WTC11 (cell line): ENCODE data around the gene BICD1. TPM values are rescaled to one million over a fixed set of nuclear protein-coding genes. Genes with fewer than 3 reads are reported as not detected.

Experiments
- ATAC-seq: fragments of 200-7000 bp; cut with Tn5 transposase; 2 replicates; pipeline ENCODE4 v1.10.0; 2021; ENCODE audit warnings: mild to moderate bottlenecking, moderate library complexity
- CTCF ChIA-PET: fragments of 300-600 bp; sonication (Branson Sonifier 250); formaldehyde crosslinking; loops from one replicate; lab custom pipeline; 2021; ENCODE audit warnings: antibody characterized with exemption; lab: Charles Lee
- POLR2A ChIA-PET: fragments of 350-600 bp; sonication (Branson Sonifier 250); formaldehyde crosslinking; loops from one replicate; lab custom pipeline; 2021; ENCODE audit warnings: antibody characterized with exemption; lab: Charles Lee
- DNase-seq: peaks from one replicate; pipeline ENCODE4 v3.0.0; 2021; ENCODE audit warnings: low spot score
- H3K27ac Mint-ChIP-seq: 2 replicates; pipeline ENCODE4 v1.8.0; 2021; ENCODE audit warnings: mixed read lengths
- H3K27me3 Mint-ChIP-seq: 2 replicates; pipeline ENCODE4 v1.8.0; 2021; ENCODE audit warnings: low read depth, mild to moderate bottlenecking, moderate library complexity, mixed read lengths
- H3K36me3 Mint-ChIP-seq: 2 replicates; pipeline ENCODE4 v1.8.0; 2021; ENCODE audit warnings: mixed read lengths
- H3K4me1 Mint-ChIP-seq: 2 replicates; pipeline ENCODE4 v1.8.0; 2022; ENCODE audit warnings: mixed read lengths
- H3K4me3 Mint-ChIP-seq: 2 replicates; pipeline ENCODE4 v1.8.0; 2021; ENCODE audit warnings: mild to moderate bottlenecking, moderate library complexity, mixed read lengths
- H3K9me3 Mint-ChIP-seq: 2 replicates; pipeline ENCODE4 v1.8.0; 2021; ENCODE audit warnings: mixed read lengths
- CBFB ChIP-seq: sonication (generic); formaldehyde crosslinking; IDR thresholded peaks from 2 replicates; pipeline ENCODE4 v1.8.1; 2022; ENCODE audit warnings: mild to moderate bottlenecking, low read depth, missing genetic modification reagents
- ELF4 ChIP-seq: sonication (generic); formaldehyde crosslinking; IDR thresholded peaks from 2 replicates; pipeline ENCODE4 v1.8.1; 2022; ENCODE audit warnings: low read depth, mild to moderate bottlenecking, moderate library complexity, missing genetic modification reagents
- GABPB1 ChIP-seq: sonication (generic); formaldehyde crosslinking; IDR thresholded peaks from 2 replicates; pipeline ENCODE4 v1.8.1; 2023; ENCODE audit warnings: mild to moderate bottlenecking, missing genetic modification reagents
- NR1H2 ChIP-seq: sonication (generic); formaldehyde crosslinking; IDR thresholded peaks from 2 replicates; pipeline ENCODE4 v1.9.0; 2021; ENCODE audit warnings: mild to moderate bottlenecking, moderate library complexity, missing genetic modification reagents
- NR2C2 ChIP-seq: sonication (generic); formaldehyde crosslinking; IDR thresholded peaks from 2 replicates; pipeline ENCODE4 v1.8.0; 2022; ENCODE audit warnings: mild to moderate bottlenecking, missing genetic modification reagents
- SMAD3 ChIP-seq: sonication (generic); formaldehyde crosslinking; IDR thresholded peaks from 2 replicates; pipeline ENCODE4 v1.8.0; 2022; ENCODE audit warnings: missing genetic modification reagents, mild to moderate bottlenecking, borderline replicate concordance
- SOX15 ChIP-seq: fragments of 250-450 bp; sonication (Bioruptor Pico); IDR thresholded peaks from 2 replicates; pipeline ENCODE4 v1.9.0; 2021; ENCODE audit warnings: mild to moderate bottlenecking
- TCF7 ChIP-seq: sonication (generic); formaldehyde crosslinking; IDR thresholded peaks from 2 replicates; pipeline ENCODE4 v1.8.0; 2022; ENCODE audit warnings: mild to moderate bottlenecking, low read depth, missing genetic modification reagents, moderate library complexity
- TP53 ChIP-seq: sonication (generic); formaldehyde crosslinking; IDR thresholded peaks from 2 replicates; pipeline ENCODE4 v1.8.1; 2023; ENCODE audit warnings: mild to moderate bottlenecking, missing genetic modification reagents
- ZNF232 ChIP-seq: sonication (generic); formaldehyde crosslinking; IDR thresholded peaks from 2 replicates; pipeline ENCODE4 v1.8.0; 2022; ENCODE audit warnings: mild to moderate bottlenecking, missing genetic modification reagents
- ZNF317 ChIP-seq: sonication (generic); formaldehyde crosslinking; IDR thresholded peaks from 2 replicates; pipeline ENCODE4 v1.8.1; 2023; ENCODE audit warnings: low read depth, mild to moderate bottlenecking, moderate library complexity, missing genetic modification reagents, borderline replicate concordance
- ZNF416 ChIP-seq: fragments of 250-450 bp; sonication (Bioruptor Pico); IDR thresholded peaks from 2 replicates; pipeline ENCODE4 v1.9.0; 2021; ENCODE audit warnings: mild to moderate bottlenecking, inconsistent platforms
- total RNA-seq: library from RNA; stranded (reverse); gene quantifications from 3 replicates; pipeline ENCODE4 v1.2.3, GENCODE V29; 2021
- TF ChIP-seq, protein P1 (sequence below): sonication (generic); formaldehyde crosslinking; IDR thresholded peaks from 2 replicates; pipeline ENCODE4 v1.8.0; 2022; ENCODE audit warnings: mild to moderate bottlenecking, missing genetic modification reagents
- TF ChIP-seq, protein P2 (sequence below): sonication (generic); formaldehyde crosslinking; IDR thresholded peaks from 2 replicates; pipeline ENCODE4 v1.8.1; 2022; ENCODE audit warnings: low read depth, missing genetic modification reagents, borderline replicate concordance
- TF ChIP-seq, protein P3 (sequence below): sonication (generic); formaldehyde crosslinking; IDR thresholded peaks from 2 replicates; pipeline ENCODE4 v1.8.0; 2023; ENCODE audit warnings: mild to moderate bottlenecking, missing genetic modification reagents
- TF ChIP-seq, protein P4 (sequence below): fragments of 250-450 bp; sonication (Bioruptor Pico); conservative IDR thresholded peaks from 2 replicates; pipeline ENCODE4 v1.9.0; 2021; ENCODE audit warnings: mild to moderate bottlenecking
- TF ChIP-seq, protein P5 (sequence below): sonication (generic); formaldehyde crosslinking; IDR thresholded peaks from 2 replicates; pipeline ENCODE4 v1.8.1; 2022; ENCODE audit warnings: mild to moderate bottlenecking, missing genetic modification reagents, moderate library complexity, borderline replicate concordance
- TF ChIP-seq, protein P6 (sequence below): sonication (generic); formaldehyde crosslinking; IDR thresholded peaks from 2 replicates; pipeline ENCODE4 v1.8.1; 2023; ENCODE audit warnings: mild to moderate bottlenecking, missing genetic modification reagents

Gene BICD1
- total RNA-seq, 1 experiment from 2014 or later: 69.4 TPM

DNA sequence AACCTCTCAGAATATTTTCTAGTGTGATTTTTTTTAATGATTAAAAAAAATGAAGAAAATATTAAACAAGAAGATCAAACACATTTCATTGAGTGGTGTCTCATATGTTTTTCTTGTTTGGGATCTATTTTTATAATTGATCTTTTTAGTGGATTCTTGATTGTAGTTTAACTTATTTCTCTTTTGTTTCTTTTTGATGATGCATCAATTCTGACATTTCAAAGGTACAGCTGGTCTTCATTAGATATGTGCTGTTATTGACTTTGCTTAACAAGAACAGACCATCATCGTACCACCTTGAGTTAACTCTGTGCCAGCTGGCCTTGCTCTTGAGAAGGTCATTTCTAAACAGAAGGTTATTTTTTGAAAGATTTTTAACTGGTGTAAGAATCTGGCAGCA lies 246.9 kb downstream of the BICD1 start (continued):
- TF ChIP-seq, protein P1, sequence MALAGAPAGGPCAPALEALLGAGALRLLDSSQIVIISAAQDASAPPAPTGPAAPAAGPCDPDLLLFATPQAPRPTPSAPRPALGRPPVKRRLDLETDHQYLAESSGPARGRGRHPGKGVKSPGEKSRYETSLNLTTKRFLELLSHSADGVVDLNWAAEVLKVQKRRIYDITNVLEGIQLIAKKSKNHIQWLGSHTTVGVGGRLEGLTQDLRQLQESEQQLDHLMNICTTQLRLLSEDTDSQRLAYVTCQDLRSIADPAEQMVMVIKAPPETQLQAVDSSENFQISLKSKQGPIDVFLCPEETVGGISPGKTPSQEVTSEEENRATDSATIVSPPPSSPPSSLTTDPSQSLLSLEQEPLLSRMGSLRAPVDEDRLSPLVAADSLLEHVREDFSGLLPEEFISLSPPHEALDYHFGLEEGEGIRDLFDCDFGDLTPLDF (CRISPR knock-in tag): no peak

DNA sequence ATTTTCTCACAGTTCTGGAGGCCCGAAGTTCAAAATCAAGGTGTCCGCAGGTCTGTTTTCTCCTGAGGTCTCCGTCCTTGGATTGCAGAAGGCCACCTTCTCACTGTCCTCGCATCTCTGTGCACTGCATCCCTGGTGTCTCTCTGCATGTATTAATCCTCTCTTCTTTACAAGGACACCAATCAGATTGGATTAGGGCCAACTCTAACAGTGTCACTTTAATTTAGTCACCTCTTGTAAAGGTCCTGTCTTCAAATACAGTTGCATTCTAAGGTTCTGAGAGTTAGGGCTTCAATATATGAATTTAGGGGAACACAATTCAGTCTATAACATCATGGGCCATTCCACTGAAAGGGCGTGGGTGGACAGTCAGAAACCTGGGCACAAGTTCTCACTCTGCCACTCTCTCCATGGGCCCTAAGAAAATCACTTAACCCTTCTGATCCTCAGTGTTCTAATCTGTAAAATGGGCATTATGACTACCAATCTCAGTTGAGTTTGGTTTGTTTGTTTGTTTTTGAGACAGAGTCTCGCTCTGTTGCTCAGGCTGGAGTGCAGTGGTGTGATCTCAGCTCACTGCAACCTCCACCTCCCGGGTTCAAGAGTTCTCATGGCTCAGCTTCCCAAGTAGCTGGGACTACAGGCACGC lies 251.1 kb downstream of the BICD1 start:
- no peak for ATAC-seq
- Mint-ChIP-seq H3K36me3 (peaks cover 6% of the 10 kb centered on the region), H3K4me1 (peaks cover 14% of the 10 kb centered on the region), H3K27me3 (no peaks in the 10 kb centered on the region), H3K4me3 (no peak overlapping the region), H3K9me3 (no peaks in the 10 kb centered on the region), H3K27ac (no peak overlapping the region)
- POLR2A ChIA-PET: no interaction called here
- TF ChIP-seq, protein P2, sequence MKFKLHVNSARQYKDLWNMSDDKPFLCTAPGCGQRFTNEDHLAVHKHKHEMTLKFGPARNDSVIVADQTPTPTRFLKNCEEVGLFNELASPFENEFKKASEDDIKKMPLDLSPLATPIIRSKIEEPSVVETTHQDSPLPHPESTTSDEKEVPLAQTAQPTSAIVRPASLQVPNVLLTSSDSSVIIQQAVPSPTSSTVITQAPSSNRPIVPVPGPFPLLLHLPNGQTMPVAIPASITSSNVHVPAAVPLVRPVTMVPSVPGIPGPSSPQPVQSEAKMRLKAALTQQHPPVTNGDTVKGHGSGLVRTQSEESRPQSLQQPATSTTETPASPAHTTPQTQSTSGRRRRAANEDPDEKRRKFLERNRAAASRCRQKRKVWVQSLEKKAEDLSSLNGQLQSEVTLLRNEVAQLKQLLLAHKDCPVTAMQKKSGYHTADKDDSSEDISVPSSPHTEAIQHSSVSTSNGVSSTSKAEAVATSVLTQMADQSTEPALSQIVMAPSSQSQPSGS: no peak
- no peak for TF ChIP-seq ZNF232 (CRISPR knock-in tag)
- TF ChIP-seq, protein P3, sequence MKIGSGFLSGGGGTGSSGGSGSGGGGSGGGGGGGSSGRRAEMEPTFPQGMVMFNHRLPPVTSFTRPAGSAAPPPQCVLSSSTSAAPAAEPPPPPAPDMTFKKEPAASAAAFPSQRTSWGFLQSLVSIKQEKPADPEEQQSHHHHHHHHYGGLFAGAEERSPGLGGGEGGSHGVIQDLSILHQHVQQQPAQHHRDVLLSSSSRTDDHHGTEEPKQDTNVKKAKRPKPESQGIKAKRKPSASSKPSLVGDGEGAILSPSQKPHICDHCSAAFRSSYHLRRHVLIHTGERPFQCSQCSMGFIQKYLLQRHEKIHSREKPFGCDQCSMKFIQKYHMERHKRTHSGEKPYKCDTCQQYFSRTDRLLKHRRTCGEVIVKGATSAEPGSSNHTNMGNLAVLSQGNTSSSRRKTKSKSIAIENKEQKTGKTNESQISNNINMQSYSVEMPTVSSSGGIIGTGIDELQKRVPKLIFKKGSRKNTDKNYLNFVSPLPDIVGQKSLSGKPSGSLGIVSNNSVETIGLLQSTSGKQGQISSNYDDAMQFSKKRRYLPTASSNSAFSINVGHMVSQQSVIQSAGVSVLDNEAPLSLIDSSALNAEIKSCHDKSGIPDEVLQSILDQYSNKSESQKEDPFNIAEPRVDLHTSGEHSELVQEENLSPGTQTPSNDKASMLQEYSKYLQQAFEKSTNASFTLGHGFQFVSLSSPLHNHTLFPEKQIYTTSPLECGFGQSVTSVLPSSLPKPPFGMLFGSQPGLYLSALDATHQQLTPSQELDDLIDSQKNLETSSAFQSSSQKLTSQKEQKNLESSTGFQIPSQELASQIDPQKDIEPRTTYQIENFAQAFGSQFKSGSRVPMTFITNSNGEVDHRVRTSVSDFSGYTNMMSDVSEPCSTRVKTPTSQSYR (CRISPR knock-in tag): no peak
- TF ChIP-seq, protein P4, sequence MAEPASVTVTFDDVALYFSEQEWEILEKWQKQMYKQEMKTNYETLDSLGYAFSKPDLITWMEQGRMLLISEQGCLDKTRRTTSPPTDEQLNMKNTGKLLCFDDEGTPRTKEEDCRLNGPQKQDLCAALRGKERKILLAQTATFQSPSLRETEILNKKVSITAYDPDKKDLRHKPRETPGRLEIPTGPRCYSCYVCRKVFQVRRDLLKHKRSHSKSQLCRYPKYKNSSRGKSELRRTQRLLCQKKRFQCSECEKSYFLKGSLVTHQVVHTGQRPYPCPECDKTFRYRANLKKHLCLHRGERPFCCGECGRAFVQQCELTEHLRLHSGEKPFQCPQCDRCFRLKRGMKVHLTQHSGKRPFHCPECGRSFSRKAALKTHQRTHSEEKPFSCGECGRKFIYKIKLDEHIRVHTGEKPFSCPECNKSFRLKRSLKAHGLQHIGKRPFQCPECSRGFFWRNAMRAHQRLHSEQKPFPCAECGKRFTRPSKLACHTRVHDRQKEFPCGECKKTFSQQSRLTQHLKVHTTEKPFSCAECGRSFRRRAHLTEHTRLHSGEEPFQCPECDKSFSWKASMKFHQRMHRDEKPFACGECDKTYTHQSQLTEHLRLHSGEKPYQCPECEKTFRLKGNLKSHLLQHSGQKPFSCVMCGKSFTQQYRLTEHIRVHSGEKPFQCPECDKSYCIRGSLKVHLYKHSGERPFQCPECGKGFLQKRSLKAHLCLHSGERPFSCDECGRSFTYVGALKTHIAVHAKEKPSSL (CRISPR knock-in tag): no peak
- TF ChIP-seq ZNF317: no peak
- no peak for TF ChIP-seq SMAD3 (CRISPR knock-in tag)
- TF ChIP-seq NR1H2 (CRISPR knock-in tag): no peak
- TF ChIP-seq SOX15: no peak
- TF ChIP-seq, protein P5, sequence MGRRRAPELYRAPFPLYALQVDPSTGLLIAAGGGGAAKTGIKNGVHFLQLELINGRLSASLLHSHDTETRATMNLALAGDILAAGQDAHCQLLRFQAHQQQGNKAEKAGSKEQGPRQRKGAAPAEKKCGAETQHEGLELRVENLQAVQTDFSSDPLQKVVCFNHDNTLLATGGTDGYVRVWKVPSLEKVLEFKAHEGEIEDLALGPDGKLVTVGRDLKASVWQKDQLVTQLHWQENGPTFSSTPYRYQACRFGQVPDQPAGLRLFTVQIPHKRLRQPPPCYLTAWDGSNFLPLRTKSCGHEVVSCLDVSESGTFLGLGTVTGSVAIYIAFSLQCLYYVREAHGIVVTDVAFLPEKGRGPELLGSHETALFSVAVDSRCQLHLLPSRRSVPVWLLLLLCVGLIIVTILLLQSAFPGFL (CRISPR knock-in tag): no peak
- CTCF ChIA-PET: no interaction called here
- no peak for DNase-seq

DNA sequence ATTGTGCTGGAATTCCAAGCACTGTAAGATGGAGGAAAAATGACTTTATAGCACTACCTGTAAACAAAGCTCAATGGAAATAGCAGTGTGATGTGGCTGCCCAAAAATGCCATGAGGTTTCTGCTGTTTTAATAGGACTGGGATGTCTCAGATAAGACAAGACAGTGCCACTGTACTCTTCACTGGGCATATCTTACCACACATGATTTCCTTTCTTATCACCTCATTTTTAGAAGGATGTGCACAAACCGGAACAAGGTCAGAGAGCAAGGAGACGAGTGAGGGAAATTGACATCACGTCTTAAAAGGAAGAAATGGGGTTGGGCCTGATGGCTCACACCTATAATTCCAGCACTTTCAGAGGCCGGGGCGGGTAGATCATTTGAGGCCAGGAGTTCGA lies 254.3 kb downstream of the BICD1 start:
- TF ChIP-seq TP53 (CRISPR knock-in tag) (no peak), ELF4 (CRISPR knock-in tag) (no peak), NR2C2 (CRISPR knock-in tag) (no peak), GABPB1 (CRISPR knock-in tag) (no peak), TCF7 (CRISPR knock-in tag) (no peak), CBFB (no peak), ZNF416 (CRISPR knock-in tag) (no peak)
- TF ChIP-seq, protein P6, sequence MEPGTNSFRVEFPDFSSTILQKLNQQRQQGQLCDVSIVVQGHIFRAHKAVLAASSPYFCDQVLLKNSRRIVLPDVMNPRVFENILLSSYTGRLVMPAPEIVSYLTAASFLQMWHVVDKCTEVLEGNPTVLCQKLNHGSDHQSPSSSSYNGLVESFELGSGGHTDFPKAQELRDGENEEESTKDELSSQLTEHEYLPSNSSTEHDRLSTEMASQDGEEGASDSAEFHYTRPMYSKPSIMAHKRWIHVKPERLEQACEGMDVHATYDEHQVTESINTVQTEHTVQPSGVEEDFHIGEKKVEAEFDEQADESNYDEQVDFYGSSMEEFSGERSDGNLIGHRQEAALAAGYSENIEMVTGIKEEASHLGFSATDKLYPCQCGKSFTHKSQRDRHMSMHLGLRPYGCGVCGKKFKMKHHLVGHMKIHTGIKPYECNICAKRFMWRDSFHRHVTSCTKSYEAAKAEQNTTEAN (CRISPR knock-in tag): no peak
- TF ChIP-seq, protein P1 (CRISPR knock-in tag): no peak
- TF ChIP-seq, all 79 proteins: peak for 0
- DNase-seq: no peak
- POLR2A ChIA-PET: no interaction called here
- Mint-ChIP-seq H3K4me3 (no peak overlapping the region), H3K27me3 (no peaks in the 10 kb centered on the region), H3K36me3 (peaks cover 6% of the 10 kb centered on the region), H3K4me1 (peaks cover 38% of the 10 kb centered on the region), H3K9me3 (no peaks in the 10 kb centered on the region), H3K27ac (no peak overlapping the region)
- ATAC-seq: no peak
- CTCF ChIA-PET: interaction anchor here (2.6 kb wide), 1 partner anchor 708 kb away, joined by 7 read pairs; no protein-coding TSS in a partner anchor
